ENCODE measurements around the gene B4GALT2. TPM values are rescaled to one million over a fixed set of nuclear protein-coding genes. Genes with fewer than 3 reads are reported as not detected.

Gene B4GALT2
- polyA plus RNA-seq, 1 of the 3 experiments (the other 2 are of a cell fraction) = 48.0 TPM

DNA sequence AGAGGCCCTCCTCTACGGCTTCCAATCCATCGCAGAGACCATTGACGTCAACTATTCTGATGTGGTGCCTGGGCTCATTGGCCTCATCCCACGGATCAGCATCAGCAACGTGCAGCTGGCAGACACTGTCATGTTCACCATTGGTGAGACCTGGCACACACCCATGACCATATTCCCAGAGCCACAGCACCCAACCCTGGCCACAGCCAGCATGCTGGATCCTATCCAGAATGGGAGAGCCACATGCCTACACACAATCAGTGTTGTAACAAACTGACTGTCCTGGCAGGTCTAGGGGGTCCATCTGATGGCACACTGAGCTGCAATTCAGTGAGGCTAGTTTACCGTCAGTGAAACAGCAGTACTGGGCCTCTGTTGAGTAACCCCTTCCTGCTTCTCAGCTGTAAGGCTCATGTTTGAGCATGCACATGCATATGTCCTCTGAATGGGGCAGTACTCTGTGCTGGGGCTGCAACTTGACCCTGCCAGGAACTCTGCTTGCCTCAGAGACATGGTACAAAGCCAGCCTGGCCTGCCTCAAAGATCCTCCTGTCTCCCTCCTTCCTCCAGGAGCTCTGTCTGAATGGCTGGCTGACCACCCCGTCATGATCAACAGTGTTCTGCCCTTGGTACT is 21.5 kb upstream of the B4GALT2 start:
- TF ChIP-seq TEAD4 (IDR thresholded peaks at IDR 0.05; ENCODE audit: borderline replicate concordance, insufficient read depth) (no peak), NFIC (IDR thresholded peaks at IDR 0.05; ENCODE audit: borderline replicate concordance) (no peak), MXI1 (IDR thresholded peaks at IDR 0.05; ENCODE audit: low read depth, low read length) (no peak), FOSL2 (IDR thresholded peaks at IDR 0.05; ENCODE audit: borderline replicate concordance, low read depth) (no peak), RCOR1 (IDR thresholded peaks at IDR 0.05; ENCODE audit: low read length) (no peak), GATA2 (CRISPR knock-in tag; IDR thresholded peaks at IDR 0.05) (no peak), TAF1 (IDR thresholded peaks at IDR 0.05; ENCODE audit: borderline replicate concordance, low read depth, low read length) (no peak), GABPA (IDR thresholded peaks at IDR 0.05; ENCODE audit: low read depth) (no peak), RFX5 (IDR thresholded peaks at IDR 0.05; ENCODE audit: low read length) (no peak), NRF1 (IDR thresholded peaks at IDR 0.05; ENCODE audit: low read depth, low read length) (no peak)
- TF ChIP-seq, protein P1, sequence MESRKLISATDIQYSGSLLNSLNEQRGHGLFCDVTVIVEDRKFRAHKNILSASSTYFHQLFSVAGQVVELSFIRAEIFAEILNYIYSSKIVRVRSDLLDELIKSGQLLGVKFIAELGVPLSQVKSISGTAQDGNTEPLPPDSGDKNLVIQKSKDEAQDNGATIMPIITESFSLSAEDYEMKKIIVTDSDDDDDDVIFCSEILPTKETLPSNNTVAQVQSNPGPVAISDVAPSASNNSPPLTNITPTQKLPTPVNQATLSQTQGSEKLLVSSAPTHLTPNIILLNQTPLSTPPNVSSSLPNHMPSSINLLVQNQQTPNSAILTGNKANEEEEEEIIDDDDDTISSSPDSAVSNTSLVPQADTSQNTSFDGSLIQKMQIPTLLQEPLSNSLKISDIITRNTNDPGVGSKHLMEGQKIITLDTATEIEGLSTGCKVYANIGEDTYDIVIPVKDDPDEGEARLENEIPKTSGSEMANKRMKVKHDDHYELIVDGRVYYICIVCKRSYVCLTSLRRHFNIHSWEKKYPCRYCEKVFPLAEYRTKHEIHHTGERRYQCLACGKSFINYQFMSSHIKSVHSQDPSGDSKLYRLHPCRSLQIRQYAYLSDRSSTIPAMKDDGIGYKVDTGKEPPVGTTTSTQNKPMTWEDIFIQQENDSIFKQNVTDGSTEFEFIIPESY (IDR thresholded peaks at IDR 0.05; ENCODE audit: borderline replicate concordance, low read depth) = no peak
- TF ChIP-seq, protein P2, sequence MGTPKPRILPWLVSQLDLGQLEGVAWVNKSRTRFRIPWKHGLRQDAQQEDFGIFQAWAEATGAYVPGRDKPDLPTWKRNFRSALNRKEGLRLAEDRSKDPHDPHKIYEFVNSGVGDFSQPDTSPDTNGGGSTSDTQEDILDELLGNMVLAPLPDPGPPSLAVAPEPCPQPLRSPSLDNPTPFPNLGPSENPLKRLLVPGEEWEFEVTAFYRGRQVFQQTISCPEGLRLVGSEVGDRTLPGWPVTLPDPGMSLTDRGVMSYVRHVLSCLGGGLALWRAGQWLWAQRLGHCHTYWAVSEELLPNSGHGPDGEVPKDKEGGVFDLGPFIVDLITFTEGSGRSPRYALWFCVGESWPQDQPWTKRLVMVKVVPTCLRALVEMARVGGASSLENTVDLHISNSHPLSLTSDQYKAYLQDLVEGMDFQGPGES (IDR thresholded peaks at IDR 0.05; ENCODE audit: low read depth, low read length) = no peak
- TF ChIP-seq, protein P3, sequence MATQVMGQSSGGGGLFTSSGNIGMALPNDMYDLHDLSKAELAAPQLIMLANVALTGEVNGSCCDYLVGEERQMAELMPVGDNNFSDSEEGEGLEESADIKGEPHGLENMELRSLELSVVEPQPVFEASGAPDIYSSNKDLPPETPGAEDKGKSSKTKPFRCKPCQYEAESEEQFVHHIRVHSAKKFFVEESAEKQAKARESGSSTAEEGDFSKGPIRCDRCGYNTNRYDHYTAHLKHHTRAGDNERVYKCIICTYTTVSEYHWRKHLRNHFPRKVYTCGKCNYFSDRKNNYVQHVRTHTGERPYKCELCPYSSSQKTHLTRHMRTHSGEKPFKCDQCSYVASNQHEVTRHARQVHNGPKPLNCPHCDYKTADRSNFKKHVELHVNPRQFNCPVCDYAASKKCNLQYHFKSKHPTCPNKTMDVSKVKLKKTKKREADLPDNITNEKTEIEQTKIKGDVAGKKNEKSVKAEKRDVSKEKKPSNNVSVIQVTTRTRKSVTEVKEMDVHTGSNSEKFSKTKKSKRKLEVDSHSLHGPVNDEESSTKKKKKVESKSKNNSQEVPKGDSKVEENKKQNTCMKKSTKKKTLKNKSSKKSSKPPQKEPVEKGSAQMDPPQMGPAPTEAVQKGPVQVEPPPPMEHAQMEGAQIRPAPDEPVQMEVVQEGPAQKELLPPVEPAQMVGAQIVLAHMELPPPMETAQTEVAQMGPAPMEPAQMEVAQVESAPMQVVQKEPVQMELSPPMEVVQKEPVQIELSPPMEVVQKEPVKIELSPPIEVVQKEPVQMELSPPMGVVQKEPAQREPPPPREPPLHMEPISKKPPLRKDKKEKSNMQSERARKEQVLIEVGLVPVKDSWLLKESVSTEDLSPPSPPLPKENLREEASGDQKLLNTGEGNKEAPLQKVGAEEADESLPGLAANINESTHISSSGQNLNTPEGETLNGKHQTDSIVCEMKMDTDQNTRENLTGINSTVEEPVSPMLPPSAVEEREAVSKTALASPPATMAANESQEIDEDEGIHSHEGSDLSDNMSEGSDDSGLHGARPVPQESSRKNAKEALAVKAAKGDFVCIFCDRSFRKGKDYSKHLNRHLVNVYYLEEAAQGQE (IDR thresholded peaks at IDR 0.05; ENCODE audit: low read depth, low read length) = no peak
- ChIA-PET POLR2A (interaction anchor here (0.7 kb wide), 1 partner anchor 10 kb away, joined by 3 read pairs; no protein-coding TSS in a partner anchor), CTCF (interaction anchor here (0.7 to 2.2 kb wide), 3 partner anchors 21 to 194 kb away, joined by 3 to 7 read pairs (median 6); no protein-coding TSS in a partner anchor)
- H2AFZ ChIP-seq (ENCODE audit: low read depth) = no peak overlapping the region
- H3K36me3 ChIP-seq (replicated peaks in 1 of 2; ENCODE audit: control insufficient read depth in 1 of 2, insufficient read depth in 2 of 2, low read length in 1 of 2) = peaks cover 3 to 59% of the 10 kb centered on the region in 2 experiments
- H3K9me3 ChIP-seq = no peaks in the 10 kb centered on the region
- no peak overlapping the region for H3K4me2 ChIP-seq
- no peak for DNase-seq
- no peaks in the 10 kb centered on the region for H3K79me2 ChIP-seq (ENCODE audit: insufficient read depth)
- H3F3A ChIP-seq (replicated peaks; ENCODE audit: insufficient read depth) = no peaks in the 10 kb centered on the region
- 92% methylated on average over 7 of the region's 7 CpGs for WGBS (ENCODE audit: low lambda C conversion rate)
- H3K27ac ChIP-seq (ENCODE audit: low read depth in 2 of 2, low read length in 1 of 2) = no peak overlapping the region
- no peaks in the 10 kb centered on the region for H3K9me2 ChIP-seq
- H3K27me3 ChIP-seq (ENCODE audit: insufficient read depth) = no peaks in the 10 kb centered on the region
- H3K9ac ChIP-seq = no peak overlapping the region
- H4K20me1 ChIP-seq (ENCODE audit: insufficient read depth) = no peaks in the 10 kb centered on the region
- H3K4me1 ChIP-seq (ENCODE audit: control insufficient read depth in 1 of 2, insufficient read depth in 2 of 2, low read depth in 1 of 2, low read length in 1 of 2) = peaks cover 0 to 4% of the 10 kb centered on the region in 2 experiments; a peak in 1 of 4 replicates
- no peak overlapping the region for H3K4me3 ChIP-seq (ENCODE audit: low read depth in 2 of 2, low read length in 1 of 2)
